HG03439 (cell line): Measurements from ENCODE around the gene WWC1.
"Not testable (repeated sequence)": the region's sequence is repeated elsewhere in the genome, so short reads cannot be mapped to it uniquely, and the experiment has no call there.

Experiments used
- ATAC-seq: cut with Tn5 transposase; IDR thresholded peaks from one replicate; pipeline ENCODE4 v1.9.1; 2021; ENCODE audit warnings: mild to moderate bottlenecking, moderate library complexity; ENCODE audit not compliant: unreplicated experiment

Gene WWC1

DNA sequence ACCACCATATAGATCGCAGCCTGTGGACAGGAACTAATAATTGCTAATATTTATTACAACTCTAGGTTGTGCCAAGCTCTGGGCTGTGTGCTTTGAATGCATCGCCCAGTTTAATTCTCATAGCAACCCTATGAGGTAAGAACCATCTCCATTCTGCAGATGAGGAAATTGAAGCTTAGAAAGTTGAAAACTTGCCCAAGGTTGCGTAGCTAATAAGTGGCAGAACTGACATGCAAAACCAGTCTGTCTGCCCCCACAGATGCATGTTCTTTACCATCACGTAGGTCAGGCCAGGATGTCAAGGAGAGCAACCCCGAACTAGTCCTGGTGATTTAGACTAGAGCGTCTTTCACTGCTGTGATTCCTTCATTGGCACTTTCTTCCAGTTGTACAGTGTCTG, 15.6 kb downstream of the WWC1 start:
- ATAC-seq, result no peak

DNA sequence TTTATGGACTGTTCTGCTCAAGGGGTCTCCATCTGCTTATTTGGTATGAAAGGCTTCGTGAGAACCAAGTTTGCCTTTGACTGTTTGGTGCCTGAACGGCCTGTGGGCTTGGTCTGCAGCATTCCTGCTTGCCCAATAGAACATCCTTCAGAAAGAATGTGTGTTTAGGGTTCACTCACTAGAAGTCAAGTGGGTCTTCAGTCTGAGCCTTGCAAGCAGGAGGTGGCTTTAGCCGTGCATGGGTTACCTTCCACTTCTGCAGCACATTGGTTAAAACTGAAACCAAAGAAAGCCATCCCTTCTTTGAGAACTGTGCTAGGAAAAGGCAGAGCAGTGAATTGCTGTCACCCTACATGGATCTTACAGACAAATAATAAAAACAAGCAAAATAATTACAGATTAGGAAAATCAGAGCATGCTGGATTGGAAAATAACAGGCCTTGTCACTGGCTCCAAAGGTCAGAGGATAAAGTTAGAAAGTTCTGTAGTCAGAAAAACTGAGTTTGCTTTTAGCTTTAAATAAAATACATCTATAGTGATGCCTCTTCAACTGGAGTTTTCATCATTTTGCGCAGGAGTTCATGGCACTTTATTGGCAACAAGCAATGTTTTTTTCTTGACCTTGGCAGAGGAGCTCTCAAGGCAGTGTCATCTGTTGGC, 16.6 kb downstream of the WWC1 start:
- no peak for ATAC-seq

DNA sequence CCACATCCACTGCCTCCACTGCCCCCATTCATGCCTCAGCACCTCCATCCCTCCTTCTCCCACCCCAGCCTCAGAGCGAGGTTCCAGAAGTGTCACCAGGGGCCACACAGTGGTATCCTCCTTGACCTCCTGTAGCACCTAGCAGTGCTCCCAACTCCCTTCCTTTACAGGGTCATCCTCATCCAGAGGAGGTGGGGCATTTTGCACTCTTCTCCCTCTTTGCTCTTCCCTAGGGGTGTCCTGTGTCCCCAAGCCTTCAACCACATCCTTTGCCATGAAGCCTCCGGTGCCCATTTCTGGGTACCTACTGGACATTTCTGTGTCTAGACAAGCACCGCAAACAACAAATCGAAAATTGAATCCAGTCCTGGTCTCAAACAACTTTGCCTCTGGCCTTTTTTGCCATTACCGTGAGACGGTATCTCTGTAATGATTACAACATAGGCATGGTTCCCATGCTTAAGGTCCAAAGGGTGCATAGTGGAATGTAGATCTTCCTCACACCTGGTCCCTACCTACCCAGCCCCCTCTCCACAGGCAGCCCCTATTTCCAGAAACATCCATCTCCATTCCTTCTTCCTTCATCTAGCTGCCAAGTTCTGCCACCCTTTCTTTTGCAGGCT, 17.6 kb downstream of the WWC1 start:
- no peak for ATAC-seq

GRCh38 chr5:168310541-168310940, 19.1 kb downstream of the WWC1 start:
- not testable (repeated sequence) for ATAC-seq

DNA sequence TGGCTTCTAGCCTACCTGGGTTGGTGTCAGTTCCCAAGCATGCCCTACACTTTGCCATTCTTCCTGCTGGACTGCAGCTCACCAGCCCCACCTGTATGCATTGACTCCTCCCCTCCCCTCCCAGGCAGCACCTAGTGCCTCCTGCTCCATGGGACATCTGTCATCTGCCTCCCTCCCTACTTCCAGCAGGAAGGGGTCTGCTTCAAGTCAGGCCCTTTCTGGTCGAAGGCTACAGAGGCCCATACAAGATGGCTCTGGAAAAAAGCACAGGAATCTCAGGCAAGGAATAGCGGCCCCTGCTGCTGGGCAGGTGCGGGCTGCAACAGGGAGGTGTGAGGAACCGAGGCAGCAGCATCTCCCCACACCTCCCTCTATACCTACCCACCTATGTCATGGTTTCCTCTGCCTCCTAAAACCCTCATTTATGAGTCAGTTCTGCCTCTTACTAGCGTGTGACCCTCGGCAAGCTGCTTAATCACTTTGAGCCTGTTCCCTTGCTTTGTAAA, 19.7 kb downstream of the WWC1 start:
- no peak for ATAC-seq

DNA sequence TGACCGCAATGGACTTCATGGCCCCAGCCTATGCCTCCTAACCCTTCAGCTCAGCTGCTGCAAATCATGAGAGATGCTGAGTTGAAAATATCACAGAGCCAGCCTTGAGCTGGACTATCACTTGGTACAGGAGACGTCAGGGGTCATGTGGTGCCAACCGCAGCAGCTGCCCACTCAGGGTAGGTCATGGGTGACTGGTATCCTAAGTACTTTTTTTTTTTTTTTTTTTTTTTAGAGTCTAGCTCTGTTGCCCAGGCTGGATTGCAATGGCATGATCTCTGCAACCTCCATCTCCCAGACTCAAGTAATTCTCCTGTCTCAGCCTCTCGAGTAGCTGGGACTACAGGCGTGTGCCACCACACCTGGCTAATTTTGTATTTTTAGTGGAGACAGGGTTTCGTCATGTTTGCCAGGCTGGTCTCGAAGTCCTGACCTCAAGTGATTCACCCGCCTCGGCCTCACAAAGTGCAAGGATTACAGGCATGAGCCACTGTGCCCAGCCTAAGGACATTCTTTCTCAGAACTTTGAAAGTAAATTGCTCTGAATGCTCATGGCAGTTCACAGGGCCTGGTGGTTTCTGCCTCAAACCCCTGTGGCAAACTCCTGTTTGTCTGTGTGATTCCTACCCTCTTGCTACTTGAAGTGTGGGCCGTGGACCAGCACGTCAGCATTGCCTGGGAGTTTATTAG, 21.3 kb downstream of the WWC1 start:
- no peak for ATAC-seq

- ATAC-seq, result no peak
These were observed 22.3 kb downstream of the WWC1 start for GRCh38 chr5:168313596-168314204.

GRCh38 chr5:168314735-168315411, 23.4 kb downstream of the WWC1 start:
- no peak for ATAC-seq

GRCh38 chr5:168315416-168316138, 24.1 kb downstream of the WWC1 start:
- ATAC-seq, result no peak

DNA sequence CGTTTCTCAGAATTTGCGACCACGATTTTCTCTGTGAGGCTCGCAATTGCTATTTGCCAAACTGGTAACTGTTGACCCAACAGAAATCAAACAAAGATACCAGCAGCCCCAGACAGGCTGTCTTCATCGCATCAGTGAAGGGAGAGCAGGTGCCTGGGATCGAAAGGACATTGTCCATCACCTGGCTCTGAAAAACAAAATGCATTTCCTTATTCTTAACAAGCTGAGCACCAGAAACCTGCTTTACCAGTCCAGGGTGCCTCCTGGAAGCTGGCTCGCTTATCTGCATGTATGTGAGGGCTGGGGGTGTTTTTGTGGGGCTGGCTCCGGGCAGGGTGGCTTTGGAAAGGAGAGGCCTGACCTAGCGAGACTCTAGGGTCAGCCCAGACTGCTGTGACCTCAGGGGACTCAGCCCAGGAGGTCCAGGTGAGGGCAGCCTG, 24.7 kb downstream of the WWC1 start:
- ATAC-seq, result no peak

DNA sequence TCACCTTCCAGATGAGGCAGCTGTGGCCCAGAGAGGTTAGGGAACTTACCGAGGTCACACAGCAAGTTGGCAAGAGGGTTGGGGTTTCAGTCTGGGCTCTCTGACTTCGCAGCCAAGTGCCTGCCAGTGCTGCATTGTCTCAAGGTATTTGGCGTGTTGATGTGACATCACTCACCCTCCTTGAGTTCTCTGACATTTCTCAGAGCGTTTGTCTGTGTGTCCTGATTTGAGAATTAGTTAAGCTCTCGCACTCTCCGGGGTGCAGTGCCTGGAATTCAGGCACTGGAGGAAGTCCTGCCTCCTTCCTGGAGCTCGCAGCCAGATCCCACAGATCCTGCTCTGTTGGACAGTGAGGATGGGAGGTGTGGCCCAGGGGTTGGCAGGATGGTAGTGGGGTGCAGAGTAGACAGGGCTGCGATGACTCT, 25.7 kb downstream of the WWC1 start:
- ATAC-seq, result no peak

DNA sequence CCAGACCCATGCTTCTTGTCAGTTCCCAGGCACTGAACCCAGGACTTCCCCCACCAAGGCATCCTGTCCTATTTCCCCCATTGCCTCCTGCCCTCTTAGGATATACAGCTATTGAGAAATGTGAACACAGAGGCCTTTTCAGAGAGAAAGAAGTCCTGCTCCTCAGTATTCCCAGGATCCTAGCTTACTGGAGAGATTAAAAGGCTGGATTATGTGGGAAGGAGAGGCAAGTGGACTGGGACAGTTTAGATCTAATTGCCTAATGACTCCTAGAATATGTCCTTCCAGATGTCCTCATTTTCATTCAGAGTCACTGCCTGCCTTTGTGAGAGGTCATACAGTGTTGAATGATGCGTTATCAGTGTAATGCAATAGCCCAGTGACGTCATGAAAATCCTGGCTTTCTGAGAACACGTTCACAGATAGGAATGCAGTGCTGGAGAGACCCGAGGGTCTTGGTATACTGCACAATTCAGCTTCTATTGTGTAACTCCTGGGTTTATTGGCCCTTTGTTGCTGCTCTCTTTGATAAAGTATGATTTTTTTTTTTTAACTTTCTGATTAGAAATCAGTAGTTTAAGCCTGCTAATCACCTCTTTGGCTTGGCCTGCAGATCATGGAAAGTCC, 26.2 kb downstream of the WWC1 start:
- no peak for ATAC-seq

DNA sequence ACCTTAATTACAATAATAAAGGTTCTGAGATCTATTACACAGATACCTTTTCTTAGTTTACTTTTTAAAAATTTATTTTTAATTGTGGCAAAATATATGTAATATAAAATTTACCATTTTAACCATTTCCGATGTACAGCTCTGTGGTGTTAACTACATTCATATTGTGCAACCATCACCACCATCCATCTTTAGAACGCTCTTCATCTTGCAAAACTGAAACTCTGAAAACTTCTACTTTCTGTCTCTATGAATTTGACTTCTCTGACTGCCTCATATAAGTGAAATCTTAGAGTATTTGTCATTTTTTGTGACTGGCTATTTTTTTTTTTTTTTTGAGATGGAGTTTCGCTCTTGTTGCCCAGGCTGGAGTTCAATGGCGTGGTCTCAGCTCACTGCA, 26.8 kb downstream of the WWC1 start:
- no peak for ATAC-seq

DNA sequence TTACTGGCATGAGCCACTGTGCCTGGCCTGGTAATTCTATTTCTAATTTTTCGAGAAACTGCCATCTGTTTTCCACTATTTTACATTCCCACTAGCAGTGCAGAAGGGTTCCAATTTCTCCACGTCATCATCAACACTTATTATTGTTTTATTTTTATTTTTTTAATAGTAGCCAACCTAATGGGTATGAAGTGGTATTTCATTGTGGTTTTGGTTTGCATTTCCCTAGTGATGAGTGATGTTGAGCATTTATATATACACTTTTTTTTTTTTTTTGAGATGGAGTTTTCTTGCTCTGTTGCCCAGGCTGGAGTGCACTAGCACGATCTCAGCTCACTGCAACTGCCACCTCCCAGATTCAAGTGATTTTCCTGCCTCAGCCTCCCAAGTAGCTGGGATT, 28.3 kb downstream of the WWC1 start:
- ATAC-seq, result no peak

DNA sequence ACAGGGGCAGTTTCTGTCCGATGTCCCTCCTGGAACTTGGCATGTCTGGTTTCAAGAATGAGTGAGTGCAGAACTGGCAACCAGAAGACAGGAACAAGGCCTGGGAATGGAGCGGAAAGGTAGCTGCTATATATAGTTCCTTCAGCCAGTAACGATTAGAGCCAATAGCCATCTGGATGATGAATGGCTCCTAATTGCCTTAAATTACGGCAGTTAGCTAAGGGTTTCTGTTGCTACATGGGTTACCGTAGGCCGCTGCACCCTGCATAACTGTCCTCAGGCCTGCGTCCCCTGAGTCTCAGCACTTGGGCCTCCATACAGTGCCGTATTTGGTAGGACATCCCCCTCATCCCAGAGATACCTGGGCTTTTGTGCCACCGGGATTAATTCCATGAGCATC, 29.4 kb downstream of the WWC1 start:
- no peak for ATAC-seq

DNA sequence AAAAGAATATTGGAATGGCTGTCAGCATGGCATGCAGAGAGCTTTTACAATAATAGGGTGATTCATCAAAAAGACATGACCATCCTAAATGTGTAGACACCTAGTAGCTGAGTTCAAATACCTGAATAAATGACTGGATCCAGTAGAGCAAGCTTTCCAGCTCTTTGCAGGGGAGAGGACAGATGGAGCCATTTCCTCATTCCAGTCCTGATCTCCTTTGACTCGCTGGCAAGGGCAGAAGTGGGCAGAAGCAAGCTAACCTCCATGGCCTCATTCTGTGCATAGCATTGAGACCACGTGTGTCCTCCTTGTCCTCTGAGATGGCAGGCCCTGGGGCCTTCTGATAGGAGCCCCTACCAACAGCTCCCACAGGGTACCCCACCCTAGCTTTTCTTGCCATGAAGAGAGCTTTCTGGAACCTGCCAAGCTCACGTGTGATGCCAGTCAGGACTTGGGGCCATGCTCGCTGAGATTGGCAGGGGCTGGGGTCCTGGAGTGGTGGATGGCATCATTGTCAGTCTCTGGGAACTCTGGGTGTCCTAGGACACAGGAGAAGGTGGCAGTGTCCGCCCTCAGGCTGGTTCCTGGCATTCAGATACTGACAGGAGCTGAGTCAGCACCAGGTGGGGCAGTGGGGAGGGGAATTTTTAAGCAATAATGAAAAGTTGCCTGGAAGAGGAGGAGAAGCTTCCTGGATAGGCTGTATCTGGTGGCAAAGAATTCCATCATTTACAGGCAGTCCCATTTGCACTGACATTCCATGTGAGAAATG, 33.6 kb downstream of the WWC1 start:
- no peak for ATAC-seq

GRCh38 chr5:168327019-168327421, 35.6 kb downstream of the WWC1 start:
- no peak for ATAC-seq

- no peak for ATAC-seq
These were observed 36.0 kb downstream of the WWC1 start for GRCh38 chr5:168327451-168327850.

DNA sequence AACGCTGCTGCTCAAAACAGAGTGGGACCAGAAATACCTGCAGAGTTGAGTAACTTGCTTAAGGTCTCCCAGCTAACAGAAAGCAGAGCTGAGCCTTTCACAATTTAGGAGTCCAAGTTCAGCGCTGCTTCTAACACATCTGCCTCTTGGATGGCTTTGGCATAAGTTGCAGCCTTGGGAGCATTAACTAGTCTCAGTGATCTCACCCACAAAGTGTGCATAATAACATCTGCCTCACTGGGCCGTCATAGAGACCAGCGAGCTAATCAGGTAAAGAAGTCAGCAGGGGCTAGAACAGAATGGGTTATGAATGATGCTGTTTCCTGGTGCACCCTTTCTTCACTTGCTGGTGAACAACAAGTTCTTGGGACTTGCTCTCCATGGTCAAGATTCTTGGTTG, 36.5 kb downstream of the WWC1 start:
- no peak for ATAC-seq
